Stimulated activated CD8-positive, alpha-beta memory T cell treated with anti-CD3 and anti-CD28 coated beads, Interleukin-7, amount 100 ng/mL, for 48 hours (primary cell): ENCODE measurements around the gene CCNJL.

Experiments used
- DNase-seq, 2 donors: peaks; one replicate each; pipeline ENCODE4 v3.0.0-alpha.2; 2020; ENCODE audit warnings: low read depth in 1 of 2; ENCODE audit errors: extremely low read depth in 1 of 2

The CCNJL gene

DNA sequence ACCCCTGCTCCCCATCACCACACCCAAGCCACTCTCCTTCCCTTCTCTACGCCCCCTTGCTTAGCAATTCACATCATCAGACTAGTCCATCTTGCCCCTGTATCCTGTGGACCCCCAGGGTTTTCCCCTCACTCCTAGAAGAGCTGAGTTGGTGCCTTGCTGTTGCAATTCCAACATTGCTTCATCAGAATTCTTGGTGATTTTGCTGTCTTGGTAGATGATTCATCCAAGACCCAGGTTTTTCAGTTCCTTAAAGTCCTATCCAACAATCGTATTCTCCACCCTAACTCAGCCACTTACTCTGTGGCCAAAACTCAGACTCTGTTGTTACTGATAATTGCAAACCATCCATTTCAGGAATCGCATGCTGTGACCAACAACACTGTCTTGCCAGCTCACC lies 21.4 kb upstream of the CCNJL start:
- no peak for DNase-seq

DNA sequence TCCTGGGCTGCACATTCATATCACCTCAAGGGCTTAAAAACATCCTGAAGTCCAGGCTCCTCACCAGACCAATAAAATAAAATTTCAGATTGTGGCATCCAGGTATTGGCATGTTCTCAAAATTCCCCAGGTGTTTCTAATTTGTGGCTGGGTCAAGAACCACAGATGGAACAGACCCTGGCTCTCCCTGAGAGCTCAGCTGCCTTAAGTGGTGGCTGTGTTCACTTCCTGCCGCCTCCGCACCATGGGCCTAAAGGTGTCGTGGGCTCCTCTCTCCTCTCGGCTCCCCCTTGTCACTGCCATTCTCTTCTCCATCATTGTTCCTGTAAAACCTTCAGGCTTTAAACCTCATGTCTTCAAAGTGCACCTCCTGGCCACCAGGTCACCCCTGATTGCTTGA lies 17.8 kb upstream of the CCNJL start:
- no peak for DNase-seq

DNA sequence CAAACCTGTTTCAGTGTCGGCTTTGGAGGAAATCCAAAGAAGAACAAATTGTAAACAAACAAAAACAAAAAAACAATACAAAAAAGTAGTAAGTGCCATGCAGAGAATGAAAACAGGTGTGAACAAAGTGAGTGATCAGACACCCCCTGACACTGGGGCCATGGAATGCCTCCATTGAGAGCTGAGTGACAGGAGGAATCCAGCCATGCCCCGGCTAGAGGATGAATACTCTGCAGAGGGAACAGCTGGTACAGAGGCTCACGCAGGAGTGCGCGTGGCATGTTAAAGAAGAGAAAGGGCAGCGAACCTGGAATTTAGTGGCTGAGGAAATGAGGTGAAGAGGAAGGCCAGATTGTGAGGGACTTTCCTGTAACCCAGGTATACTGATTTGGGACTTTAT lies 15.5 kb upstream of the CCNJL start:
- DNase-seq: no peak

DNA sequence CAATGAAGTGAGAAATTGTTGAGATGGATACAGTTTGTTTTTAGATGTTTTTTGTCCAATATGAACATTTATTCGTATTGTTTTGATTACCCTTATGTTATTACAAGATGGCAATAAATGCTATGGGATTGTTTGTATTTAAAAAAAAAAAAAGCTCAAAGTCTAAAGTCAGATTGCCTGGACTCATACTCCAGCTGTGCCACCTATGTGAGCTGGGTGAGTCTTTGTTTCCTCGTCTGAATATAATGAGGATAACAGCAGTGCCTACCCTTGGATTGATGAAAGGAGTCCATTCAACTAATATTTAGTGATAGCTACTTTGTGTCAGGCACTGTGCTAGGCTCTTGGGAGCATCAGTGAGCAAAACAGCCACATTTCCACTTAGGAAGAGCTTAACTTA lies 14.6 kb upstream of the CCNJL start:
- DNase-seq: no peak

DNA sequence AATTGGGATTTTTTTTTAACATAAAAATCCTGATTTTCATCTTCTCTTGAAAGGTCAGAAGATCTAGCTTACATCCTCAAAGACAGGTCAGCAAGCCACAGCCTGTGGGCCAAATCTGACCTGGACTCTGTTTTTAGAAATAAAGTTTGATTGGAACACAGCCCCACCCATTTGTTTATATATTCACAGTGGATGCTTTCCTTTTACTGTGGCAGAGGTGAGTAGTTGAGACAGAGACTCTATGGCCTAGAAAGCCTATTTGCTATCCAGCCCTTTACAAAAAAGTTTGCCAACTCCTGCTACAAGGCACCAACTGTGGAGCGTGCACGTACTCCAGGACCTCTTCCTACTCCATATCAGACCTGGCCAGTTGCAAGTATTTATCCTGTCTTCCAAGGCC lies 13.4 kb upstream of the CCNJL start:
- no peak for DNase-seq

DNA sequence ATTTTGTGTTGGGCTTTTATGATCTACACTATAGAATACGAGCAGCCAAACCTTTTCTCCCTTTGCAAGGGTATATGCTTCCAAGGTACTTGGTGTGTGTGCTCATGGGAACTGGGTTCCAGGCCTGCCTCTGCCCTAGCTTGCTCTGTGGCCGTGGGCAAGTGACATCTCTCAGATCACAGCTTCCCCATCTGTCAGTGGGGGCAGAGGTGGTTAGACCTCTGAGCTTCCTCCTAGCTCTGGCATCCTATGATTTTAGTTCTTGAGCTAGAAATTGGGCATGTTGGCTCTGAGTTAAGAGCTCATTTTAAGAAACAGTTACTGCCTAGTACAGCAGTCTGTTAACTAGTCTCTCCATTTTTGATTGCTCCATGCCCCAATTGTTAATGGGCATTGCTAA lies 12.5 kb upstream of the CCNJL start:
- DNase-seq: no peak

DNA sequence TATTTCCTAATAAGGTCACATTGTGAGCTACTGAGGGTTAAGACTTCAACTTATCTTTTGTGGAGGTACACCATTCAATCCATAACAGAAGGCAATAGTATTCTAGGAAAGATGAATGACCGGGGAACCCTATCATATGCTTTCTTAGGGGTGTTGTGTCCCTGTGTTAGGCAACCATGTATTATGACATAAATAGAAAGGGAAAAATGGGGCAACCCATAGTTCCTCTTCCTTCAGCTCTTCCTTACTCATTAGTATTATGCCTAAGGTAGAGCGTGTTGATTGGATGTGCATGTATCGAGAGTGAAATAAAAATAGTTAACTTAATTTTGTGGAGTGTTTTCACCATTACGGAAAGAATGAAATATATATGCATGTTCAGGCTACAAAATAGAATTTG lies 6.0 kb upstream of the CCNJL start:
- no peak for DNase-seq

DNA sequence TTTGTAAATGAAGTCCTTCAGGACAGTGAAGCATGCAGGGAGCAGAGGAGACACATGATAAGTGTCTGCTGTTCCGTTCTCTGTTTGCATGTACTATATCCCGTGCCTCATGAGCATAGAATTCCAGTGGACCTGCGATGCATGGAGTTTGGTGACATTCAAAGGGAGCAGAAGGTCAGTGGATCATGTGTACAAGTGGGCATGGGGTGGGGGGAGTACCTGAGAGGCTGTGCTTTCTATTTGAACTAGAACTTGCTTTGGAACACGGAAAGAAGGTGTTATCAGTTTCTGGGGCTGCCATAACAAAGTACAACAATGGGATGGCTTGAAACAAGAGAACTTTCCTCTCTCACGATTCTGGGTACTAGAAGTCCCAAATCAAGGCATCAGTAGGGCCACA lies 5.1 kb upstream of the CCNJL start:
- DNase-seq: no peak

DNA sequence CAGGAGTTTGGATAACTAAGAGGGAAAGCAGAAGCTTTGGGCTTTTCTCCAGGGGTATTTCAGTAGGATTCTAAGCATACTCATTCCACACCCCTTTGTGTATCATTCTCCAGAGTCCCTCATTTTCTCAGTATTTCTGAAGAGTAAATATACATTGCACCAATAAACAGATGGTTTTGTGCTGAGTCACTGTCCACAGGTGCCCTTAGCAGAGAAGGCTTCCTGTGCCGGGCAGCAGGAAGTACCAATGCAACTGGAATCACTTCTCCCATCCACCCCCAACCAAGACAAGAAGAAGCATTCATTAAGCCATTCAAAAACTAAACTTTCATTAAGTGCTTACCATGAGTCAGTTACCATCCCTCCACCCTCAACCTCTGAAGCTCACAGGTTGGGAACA lies 3.6 kb upstream of the CCNJL start:
- DNase-seq: no peak

DNA sequence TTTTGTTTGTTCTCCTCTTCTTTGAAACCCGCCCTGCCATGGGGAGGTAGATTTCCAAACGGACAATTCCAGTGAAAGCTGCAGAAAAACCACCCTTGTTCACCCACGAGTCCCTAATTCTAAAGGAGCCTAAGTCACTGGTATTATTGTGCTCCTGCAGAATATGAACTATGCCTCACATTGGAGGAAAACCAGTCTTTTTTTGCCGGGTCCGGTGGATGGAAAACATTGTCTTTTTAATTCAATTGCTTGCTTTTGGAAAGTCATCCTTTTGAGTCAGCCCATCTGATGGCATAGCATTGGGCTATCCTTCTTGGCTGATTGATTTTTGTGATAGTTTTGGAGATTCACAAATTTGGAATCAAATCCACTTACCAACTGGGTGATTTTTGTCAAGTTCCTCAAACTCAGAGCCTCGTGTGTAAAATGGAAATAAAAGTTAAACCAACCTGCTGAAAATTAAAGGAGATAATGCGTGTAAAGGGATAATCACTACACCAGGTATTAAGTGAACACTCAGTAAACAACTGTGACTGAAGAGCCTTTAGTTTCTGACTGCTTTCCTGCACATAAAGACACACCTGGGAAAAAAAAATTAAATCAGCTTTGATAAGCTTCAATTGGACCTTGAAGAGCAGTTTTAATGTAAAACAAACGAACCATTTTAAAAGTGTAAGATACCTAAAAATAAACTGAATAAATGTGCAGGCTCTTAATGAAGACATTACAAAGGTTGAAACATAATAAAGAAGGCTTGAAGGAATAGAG lies 780 bp upstream of the CCNJL start:
- DNase-seq: no peak

DNA sequence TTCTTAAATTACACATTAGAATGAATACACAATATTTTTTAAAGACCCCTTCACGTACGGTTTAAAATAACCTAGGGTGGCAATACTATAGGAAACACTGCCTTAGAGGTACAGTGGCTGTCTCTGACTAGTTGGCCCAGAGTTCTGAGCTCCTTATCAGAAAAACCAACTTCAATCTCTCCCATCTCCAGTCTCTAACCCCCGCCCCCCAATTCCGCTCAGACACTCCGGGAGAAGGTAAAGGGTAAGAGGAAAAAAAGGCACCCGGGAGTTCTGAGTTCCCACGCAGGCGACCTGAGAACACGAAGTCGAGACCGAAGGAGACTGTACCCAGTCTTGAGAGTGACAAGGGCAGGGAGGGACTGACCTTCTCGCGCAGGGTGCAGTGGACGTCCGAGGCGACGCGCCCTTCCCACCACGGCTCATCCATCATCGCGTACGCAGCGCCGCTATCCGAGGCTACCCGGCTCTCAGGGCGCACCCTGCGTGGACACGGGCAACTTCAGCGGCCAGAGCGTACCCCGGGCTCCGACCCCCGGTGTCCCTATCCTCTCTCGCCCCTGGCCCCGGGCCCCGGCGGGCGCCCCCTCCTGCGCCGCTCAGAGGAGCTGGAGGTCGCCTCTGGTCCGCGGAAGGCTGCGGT lies 752 bp downstream of the CCNJL start:
- no peak for DNase-seq

DNA sequence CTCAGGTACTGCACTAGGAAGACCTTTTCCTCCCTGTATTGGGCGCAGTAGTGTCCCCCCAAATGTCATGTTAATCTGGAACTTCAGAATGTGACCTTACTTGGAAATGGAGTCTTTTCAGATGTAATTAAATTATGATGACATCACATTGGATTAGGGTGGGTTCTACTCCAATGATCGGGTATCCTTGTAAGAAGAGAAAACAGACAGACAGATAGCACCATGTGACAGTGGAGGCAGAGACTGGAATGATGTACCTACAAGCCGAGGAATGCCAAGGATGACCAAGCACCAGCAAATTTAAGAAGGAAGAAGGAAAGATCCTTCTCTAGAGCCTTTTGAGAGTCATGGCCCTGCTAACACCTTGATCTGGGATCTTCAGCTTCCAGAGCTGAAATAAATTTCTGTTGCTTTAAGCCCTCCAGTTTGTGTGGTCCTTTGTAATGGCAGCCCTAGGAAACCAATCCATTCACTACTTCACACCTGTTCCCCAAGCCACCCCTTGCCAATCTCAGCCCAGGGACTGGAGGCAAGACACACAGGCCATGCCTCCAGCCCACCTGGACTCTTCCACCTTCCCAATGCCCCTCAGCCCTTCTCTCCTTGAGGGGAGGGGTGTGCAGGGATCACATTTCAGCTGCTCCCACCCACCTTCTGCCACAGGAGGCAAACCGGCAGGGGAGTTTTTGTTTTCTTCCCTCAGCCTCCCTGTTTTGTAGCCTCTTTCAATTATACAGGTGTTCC lies 1.6 kb downstream of the CCNJL start:
- no peak for DNase-seq

DNA sequence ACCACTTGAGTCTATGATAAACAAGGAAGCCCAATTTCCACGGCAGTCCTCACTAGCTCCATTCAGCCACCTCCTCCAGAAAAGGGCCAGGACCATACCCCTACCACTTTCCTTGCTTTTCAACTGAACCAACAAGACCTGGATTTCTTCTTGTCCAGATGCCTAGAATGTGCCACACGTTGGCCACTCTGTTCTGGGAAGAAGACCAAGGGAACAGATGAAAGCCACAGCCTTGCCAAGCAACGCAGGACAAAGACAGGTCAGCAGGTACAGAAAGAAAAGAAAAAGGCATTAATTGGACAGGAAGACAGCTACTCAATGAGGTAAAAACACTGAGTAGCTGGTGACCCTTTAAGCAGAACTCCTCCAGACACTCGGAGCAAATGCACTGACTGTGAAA lies 2.2 kb downstream of the CCNJL start:
- DNase-seq: no peak

DNA sequence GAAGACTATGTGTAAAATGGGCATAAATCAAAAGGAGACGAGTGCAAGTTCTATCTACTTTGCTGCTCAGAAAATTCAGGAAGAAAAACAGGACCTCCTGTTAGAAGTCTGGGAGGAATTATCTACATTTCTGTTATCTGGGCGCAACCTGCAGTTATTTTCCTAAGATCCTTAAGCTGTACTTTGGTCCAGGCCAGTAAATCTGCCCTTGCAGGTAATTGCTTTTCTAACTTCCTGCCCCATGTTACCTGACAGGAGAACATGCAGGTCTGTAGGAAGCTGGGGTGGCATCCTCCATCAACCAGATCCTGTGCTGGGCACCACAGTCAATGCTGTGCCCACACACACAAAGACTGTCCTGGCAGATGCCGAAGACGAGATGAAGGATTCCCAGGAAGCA lies 5.7 kb downstream of the CCNJL start:
- no peak for DNase-seq

DNA sequence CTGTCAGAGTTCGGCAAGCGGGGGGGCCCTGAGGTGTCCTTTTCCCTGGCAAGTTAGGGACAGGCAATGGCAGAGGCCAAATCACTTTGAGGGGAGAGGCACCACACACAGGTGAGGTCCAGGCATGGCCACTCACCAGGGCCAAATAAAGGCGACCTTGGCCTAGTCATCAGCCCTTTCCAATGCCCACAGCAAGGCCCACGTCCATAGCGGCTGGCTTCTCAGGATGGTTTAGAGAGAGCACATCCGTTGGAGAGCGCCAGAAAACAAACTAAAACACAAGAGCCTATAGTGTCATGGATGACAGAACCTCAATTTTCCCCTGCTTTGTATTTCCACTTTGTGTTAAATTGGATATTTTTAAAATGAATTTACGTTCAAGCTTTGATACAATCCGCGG lies 7.0 kb downstream of the CCNJL start:
- DNase-seq: no peak

DNA sequence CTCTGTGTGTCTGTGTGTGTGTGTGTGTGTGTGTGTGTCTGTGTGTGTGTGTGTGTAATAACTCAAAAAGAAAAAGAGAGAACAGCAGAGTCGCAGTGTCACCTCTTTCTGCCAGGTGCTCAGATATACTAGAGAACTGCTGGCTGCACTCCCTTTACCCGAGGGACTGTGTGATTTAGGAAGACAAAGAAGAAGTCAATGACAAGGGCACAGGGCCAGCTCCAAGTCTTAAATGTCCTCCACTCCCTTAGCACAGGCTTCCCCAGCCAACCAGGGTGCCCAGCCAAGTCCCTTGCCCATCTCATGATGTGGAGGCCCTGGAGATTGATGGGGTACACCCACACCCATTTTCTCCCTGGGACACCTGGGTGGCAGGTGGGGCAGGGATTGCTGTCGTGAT lies 8.7 kb downstream of the CCNJL start:
- no peak for DNase-seq

DNA sequence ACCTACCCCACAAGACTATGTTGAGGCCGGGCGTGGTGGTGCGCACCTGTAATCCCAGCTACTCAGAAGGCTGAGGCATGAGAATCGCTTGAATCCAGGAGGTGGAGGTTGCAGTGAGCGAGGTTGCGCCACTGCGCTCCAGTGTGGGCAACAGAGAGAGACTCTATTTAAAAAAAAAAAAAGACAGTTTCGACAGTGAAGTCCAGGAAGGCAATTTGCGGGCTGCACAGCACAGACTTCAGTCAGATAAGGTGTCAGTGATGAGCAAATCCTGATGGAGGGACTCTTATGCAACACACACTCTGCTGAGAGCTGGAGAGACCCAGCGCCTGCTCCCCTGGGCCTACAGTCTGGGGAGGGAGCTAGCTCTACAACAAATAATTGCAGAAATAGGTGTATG lies 14.2 kb downstream of the CCNJL start:
- DNase-seq: no peak

DNA sequence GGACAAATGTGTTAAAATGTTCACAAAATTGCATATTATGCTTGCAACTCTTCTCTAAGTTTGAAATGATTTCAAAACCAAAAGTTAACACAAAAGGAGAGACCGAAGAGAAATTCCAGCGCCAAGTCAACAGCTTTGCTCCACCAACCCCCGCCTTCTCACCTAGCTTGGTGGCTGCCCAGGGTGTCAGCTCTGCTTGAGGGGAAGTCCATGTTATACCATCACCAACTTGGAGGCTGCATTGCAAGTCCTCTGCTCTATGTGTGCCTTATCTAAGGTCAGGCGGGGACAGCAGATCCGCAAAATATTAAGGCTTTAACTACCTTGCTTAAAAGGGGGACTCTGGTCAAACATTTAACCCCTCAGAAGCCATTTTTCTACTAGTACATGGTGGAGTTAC lies 14.6 kb downstream of the CCNJL start:
- DNase-seq: no peak

DNA sequence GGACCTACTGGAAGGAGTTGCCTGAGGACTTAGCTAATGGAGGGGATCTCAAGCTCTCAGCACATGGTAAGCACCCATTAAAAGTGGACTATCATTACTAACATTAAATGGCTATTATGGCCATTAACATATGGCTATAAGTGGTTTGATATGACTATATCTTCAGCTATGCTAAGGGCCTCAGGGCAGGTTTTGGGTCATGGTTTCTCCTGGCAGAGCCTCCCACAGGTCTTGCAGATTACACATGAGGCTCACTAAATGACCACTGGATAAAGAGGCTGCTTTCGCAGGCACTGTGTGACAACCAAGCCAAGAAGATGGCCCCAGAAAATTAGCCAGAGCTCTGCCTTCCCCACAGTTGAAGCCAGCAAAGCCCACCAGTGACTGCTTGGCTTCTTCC lies 15.4 kb downstream of the CCNJL start:
- no peak for DNase-seq

DNA sequence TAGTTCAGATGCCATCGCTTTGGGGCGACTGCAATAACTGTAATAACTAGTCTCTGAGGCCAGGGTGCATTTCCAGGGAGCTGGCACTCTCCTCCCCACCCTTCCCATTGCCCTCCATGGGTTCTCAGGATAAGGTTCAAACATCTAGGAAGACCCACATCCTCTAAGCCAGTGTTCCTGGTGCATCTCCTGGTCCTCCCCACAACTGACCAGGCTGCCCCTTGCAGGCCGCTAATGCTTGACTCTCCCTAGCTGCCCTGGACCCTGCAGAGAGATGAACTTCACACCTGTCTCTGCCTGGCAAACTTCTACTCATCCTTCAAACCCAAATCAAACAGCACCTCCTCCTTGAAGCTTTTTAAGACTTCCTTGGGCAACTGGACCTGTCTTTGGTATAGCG lies 15.9 kb downstream of the CCNJL start:
- no peak for DNase-seq

DNA sequence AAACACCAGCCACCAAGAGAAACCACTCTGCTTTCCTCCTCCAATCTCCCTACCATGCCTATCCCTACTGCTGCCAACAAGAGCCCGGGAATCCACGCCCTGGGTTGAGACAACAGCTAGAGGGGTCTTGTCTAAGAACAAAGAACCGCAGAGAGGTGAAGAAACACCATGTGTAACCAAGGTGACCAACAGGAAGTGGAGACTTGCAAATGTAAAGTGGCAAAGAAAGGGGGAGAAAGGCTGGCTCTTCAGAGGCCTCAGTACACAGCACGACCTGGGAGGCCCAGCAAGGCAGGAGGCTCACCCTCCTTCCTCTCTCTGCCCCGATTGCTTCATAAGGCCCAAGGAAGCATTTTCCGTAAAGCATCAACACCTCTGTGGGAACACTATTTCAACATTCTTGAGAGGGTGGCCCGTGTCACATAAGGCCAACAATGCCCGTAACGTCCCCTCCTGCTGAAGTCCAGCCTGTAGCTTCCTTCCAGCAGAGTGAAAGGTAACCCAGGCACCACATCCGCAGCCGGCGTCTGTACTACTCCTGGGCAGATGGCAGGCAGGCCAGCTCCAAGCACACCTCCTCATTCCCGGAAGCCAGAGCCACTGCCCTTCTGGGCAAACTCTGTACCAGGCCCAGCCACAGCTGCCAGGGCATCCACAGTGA lies 18.3 kb downstream of the CCNJL start:
- no peak for DNase-seq

DNA sequence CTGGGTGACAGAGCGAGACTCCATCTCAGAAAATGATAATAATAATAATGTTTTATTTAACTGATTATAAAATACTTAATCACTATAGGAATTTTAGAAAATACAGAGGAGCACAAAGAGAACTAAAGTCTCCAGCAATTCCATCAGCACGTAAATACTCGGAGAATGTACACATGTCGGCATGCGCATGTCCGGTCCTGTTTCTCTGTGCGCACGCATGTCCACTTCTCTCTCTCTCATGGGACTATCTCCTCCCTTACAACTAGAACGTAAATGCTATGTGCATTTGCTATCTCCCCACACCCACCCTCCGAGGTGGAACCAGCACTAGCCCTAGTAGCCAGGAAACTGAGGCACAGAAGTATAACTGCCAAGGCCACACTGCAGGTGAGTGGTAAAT lies 19.0 kb downstream of the CCNJL start:
- no peak for DNase-seq
